HepG2 (cell line): ENCODE data around the gene BABAM1. TPM values are rescaled to one million over a fixed set of nuclear protein-coding genes. Genes with fewer than 3 reads are reported as not detected.
A peak's percentile ranks its signal among the peaks of the same experiment; 100 is the strongest.

Experiments used
- AHDC1 ChIP-seq: sonication (generic); formaldehyde crosslinking; IDR thresholded peaks from 2 replicates; pipeline ENCODE4 v1.5.1; 2020; ENCODE audit warnings: mild to moderate bottlenecking, missing genetic modification reagents, borderline replicate concordance
- CEBPB ChIP-seq: IDR thresholded peaks from 2 replicates; pipeline ENCODE4 v1.6.1; 2011; ENCODE audit warnings: low read depth, low read length, improper control_type of control experiment, borderline replicate concordance
- DR1 ChIP-seq: sonication (generic); formaldehyde crosslinking; IDR thresholded peaks from 2 replicates; pipeline ENCODE4 v1.8.0; 2021; ENCODE audit warnings: mild to moderate bottlenecking, missing genetic modification reagents, inconsistent platforms
- FOXK1 ChIP-seq: sonication (generic); formaldehyde crosslinking; IDR thresholded peaks from 2 replicates; pipeline ENCODE4 v1.4.0; 2020; ENCODE audit warnings: low read depth, missing genetic modification reagents, borderline replicate concordance
- GPN1 ChIP-seq: sonication (generic); formaldehyde crosslinking; IDR thresholded peaks from 2 replicates; pipeline ENCODE4 v1.5.1; 2020; ENCODE audit warnings: missing genetic modification reagents, borderline replicate concordance
- JUNB ChIP-seq: sonication (generic); formaldehyde crosslinking; IDR thresholded peaks from 2 replicates; pipeline ENCODE4 v1.8.0; 2022; ENCODE audit warnings: missing genetic modification reagents, mild to moderate bottlenecking, borderline replicate concordance
- MBNL3 ChIP-seq: fragments of 250-450 bp; sonication (Bioruptor Pico); conservative IDR thresholded peaks from 2 replicates; pipeline ENCODE4 v1.8.0; 2022; ENCODE audit warnings: mild to moderate bottlenecking, inconsistent platforms
- NR3C1 ChIP-seq: sonication (generic); formaldehyde crosslinking; IDR thresholded peaks from 2 replicates; pipeline ENCODE4 v1.4.0; 2020; ENCODE audit warnings: missing genetic modification reagents
- PAXIP1 ChIP-seq: sonication (generic); formaldehyde crosslinking; conservative IDR thresholded peaks from 2 replicates; pipeline ENCODE4 v1.4.0; 2020; ENCODE audit warnings: mild to moderate bottlenecking, missing genetic modification reagents, moderate library complexity
- PRPF4 ChIP-seq: fragments of 200-400 bp; formaldehyde crosslinking; IDR thresholded peaks from 2 replicates; pipeline ENCODE4 v1.6.1; 2016; ENCODE audit warnings: low read length, low read depth; ENCODE audit not compliant: poor library complexity, severe bottlenecking
- RELA ChIP-seq: sonication (generic); formaldehyde crosslinking; IDR thresholded peaks from 2 replicates; pipeline ENCODE4 v1.4.0; 2020; ENCODE audit warnings: missing genetic modification reagents
- STAG1 ChIP-seq: sonication (generic); formaldehyde crosslinking; IDR thresholded peaks from 2 replicates; pipeline ENCODE4 v1.4.0; 2020; ENCODE audit warnings: missing genetic modification reagents
- TEAD3 ChIP-seq: optimal IDR thresholded peaks from 2 replicates; pipeline ENCODE3; 2016; ENCODE audit warnings: borderline replicate concordance
- TRIM24 ChIP-seq: sonication (generic); formaldehyde crosslinking; IDR thresholded peaks from 2 replicates; pipeline ENCODE4 v1.8.0; 2022; ENCODE audit warnings: mild to moderate bottlenecking, missing genetic modification reagents
- U2AF1 ChIP-seq: fragments of 200-400 bp; formaldehyde crosslinking; optimal IDR thresholded peaks from 2 replicates; pipeline ENCODE3; 2017; ENCODE audit warnings: mild to moderate bottlenecking, low read depth, low read length
- ZFYVE20 ChIP-seq: sonication (generic); formaldehyde crosslinking; IDR thresholded peaks from 2 replicates; pipeline ENCODE4 v1.8.0; 2023; ENCODE audit warnings: low read depth, mild to moderate bottlenecking, moderate library complexity, missing genetic modification reagents, borderline replicate concordance
- ZNF547 ChIP-seq: sonication (generic); formaldehyde crosslinking; IDR thresholded peaks from 2 replicates; pipeline ENCODE4 v1.5.1; 2020; ENCODE audit warnings: mild to moderate bottlenecking, missing genetic modification reagents
- ZNF615 ChIP-seq: sonication (generic); formaldehyde crosslinking; IDR thresholded peaks from 2 replicates; pipeline ENCODE4 v1.5.0; 2020; ENCODE audit warnings: mild to moderate bottlenecking, missing genetic modification reagents, borderline replicate concordance
- ZNF674 ChIP-seq: sonication (generic); formaldehyde crosslinking; IDR thresholded peaks from 2 replicates; pipeline ENCODE4 v1.5.0; 2020; ENCODE audit warnings: low read depth, mild to moderate bottlenecking, missing genetic modification reagents
- ZNF678 ChIP-seq: sonication (generic); formaldehyde crosslinking; IDR thresholded peaks from 2 replicates; pipeline ENCODE4 v1.4.0; 2020; ENCODE audit warnings: mild to moderate bottlenecking, missing genetic modification reagents
- ZNF724P ChIP-seq: sonication (generic); formaldehyde crosslinking; IDR thresholded peaks from 2 replicates; pipeline ENCODE4 v1.8.0; 2022; ENCODE audit warnings: missing genetic modification reagents, borderline replicate concordance
- ZSCAN21 ChIP-seq: sonication (generic); formaldehyde crosslinking; IDR thresholded peaks from 2 replicates; pipeline ENCODE4 v1.8.0; 2022; ENCODE audit warnings: mild to moderate bottlenecking, missing genetic modification reagents, moderate library complexity, borderline replicate concordance
- polyA plus RNA-seq, 8 experiments: library from polyadenylated mRNA; depleted of rRNA in 3 of 8; stranded (reverse) in 7 of 8; unstranded in 1 of 8; fragments of >200 nt; fragmentation: Illumina TruSeq in 4 of 8; extraction: Trizol in 4 of 8; gene quantifications; 2 replicates each; pipeline versions ENCODE4 v1.2.1 to v1.2.3, GENCODE V29; 2011 to 2016; ENCODE audit warnings: low read depth in 4 of 8, missing spikeins in 1 of 8, mixed read lengths in 1 of 8; ENCODE audit not compliant: insufficient read depth in 1 of 8
- total RNA-seq, 5 experiments: library from RNA; depleted of rRNA; stranded (reverse); fragments of >200 nt; fragmentation: Illumina TruSeq; extraction: Trizol; gene quantifications; 2 replicates each; pipeline ENCODE4 v1.2.3, GENCODE V29; 2016; ENCODE audit warnings: low read depth in 1 of 5

Gene BABAM1
- total and polyA plus RNA-seq, 2 of the 13 experiments (the other 11 are each of a cell fraction or from before 2014, with no cell fraction given), result 70.0 to 82.0 TPM

GRCh38 chr19:17292301-17293074 lies 25.2 kb downstream of the BABAM1 start (continued):
- TF ChIP-seq PAXIP1 (CRISPR knock-in tag) (no peak), PRPF4 (no peak), U2AF1 (no peak), JUNB (CRISPR knock-in tag) (no peak), ZNF724P (CRISPR knock-in tag) (no peak), DR1 (CRISPR knock-in tag) (no peak), RELA (no peak), CEBPB (no peak), ZNF615 (CRISPR knock-in tag) (no peak), MBNL3 (CRISPR knock-in tag) (no peak), ZSCAN21 (CRISPR knock-in tag) (no peak), AHDC1 (CRISPR knock-in tag) (no peak), STAG1 (CRISPR knock-in tag) (peak; percentile 68), TEAD3 (peak; percentile 18), TRIM24 (CRISPR knock-in tag) (no peak), FOXK1 (CRISPR knock-in tag) (no peak), ZNF547 (CRISPR knock-in tag) (no peak), ZFYVE20 (CRISPR knock-in tag) (no peak), ZNF678 (CRISPR knock-in tag) (no peak), ZNF674 (CRISPR knock-in tag) (no peak), GPN1 (CRISPR knock-in tag) (no peak), NR3C1 (CRISPR knock-in tag) (no peak)
